Activated CD4-positive, alpha-beta T cell treated with anti-CD3 and anti-CD28 coated beads, Interleukin-2, amount 50 U/mL, for 48 hours (primary cell): ENCODE results near the gene PTPRT.

ENCODE experiments used
- DNase-seq, 2 experiments: peaks; one replicate each; pipeline ENCODE4 v3.0.0-alpha.2; 2020

Gene PTPRT

DNA sequence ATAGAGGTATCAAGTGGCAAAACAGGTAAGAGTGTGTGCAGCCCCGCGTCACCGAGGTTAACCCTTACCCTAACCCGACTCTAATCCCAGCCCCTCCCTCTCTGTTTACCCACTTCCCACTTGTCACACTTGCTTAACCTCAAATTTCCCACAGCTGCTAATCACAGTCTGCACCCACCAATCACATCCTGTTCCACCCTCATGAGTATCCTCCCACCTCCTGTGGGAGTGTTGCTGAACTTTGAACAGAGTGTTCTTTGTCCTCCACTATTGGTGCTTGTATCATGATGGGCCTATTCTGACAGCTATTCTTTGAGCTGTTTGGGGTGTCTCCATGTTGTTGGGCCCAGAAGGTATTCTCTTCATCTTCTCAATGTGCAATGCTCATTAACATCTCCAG is 487.8 kb downstream of the PTPRT start:
- DNase-seq: no peak

DNA sequence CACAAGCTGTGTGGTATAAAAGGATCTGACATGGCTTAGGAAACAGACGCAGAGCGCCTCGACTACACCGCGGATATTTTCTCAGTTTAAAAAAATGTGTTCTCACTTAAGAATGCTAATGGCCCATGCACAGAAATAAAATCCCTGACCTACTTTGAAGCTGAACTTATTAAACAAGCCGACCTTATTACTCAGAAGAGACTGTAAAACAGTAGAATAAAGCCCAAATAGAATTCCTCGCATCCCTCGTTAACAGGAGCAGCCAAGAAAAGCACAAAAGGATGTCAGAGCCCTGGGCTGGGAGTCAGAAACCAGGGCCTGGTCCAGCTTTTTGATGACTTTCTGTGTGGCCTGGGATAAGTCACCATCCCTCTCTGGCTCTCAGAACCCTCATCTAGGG is 489.3 kb downstream of the PTPRT start:
- no peak for DNase-seq

DNA sequence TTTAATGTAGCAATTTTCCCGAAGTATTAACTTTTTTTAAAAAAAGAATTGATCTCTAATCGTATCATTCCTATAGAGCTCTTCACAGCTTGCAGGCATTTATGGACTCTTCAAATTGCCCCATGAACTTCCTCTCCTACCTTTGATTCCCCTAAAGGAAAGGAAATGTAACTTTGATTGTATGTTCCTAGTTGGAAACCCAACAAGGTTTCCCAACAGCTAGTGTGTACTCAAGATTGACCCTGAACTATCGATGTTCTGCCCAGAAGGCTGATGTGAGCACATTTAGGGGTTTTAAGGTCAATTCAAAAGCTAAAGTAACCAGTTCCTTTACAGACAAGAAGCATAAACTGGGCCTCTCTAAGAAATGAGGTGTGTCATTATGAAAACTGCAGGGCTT is 491.7 kb downstream of the PTPRT start:
- DNase-seq: no peak

DNA sequence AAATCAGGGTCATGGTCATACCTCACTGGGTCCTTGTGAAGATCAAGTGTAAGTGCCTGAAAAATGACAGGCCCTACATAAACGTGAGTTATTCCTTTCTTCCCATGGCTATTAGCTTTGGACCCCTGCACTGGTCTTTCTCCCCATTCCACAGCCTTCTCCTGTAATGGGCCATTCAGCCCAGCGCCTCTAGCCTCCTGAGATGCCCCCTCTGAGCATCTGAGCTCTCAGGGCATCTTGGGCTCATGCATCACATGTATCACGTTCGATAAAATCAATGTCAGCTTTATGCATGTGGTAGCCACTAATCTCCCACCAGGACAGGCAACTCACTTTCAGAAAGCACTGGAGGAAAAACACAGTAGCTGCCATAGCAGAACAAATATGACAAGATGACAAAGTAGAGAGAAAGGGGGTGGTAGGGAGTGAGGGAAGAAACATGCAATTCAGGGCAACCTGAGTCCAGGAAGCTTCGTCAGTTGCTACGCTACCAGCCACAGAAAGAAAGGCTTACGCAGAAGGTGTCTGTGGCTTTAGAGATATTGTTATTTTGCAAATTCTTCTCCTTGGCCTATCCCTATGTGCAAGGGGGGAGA is 498.8 kb downstream of the PTPRT start:
- DNase-seq: no peak

DNA sequence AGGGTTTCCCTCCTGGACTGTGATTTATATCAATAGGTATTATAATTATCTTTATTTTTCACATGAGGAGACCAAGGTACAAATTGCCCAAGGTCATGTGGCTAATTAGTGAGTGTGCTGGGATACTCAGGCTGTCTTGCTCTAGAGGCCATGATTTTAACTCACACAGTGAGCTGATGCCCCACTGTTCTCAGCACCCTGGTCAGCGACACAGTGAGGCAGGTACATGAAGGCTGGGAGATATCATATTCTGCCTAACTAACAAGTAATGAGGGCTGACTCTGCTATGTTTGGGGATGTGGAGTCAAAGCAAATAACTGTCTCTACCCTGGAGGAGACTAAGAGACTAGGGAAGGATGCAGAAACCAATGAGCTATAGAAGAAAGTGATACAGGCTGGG is 501.1 kb downstream of the PTPRT start:
- no peak for DNase-seq

DNA sequence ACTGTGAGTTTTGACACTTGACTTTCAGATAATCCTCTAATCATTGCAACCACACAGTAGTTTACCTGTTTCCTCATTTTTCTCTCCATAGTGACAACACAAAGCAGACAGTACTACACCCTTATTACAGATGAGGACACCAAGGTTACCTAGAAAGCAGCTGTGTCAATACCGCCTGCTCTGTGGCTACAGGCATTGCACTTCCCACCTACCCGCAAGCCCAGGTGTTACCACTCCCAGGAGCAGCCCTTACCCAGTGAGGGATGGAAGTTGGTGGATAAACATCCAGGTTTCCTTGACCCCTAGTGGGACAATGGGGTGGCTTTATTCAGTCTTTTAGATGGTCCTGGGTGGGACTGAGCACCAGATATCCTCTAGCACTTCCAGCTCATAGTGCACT is 503.6 kb downstream of the PTPRT start:
- DNase-seq: no peak

DNA sequence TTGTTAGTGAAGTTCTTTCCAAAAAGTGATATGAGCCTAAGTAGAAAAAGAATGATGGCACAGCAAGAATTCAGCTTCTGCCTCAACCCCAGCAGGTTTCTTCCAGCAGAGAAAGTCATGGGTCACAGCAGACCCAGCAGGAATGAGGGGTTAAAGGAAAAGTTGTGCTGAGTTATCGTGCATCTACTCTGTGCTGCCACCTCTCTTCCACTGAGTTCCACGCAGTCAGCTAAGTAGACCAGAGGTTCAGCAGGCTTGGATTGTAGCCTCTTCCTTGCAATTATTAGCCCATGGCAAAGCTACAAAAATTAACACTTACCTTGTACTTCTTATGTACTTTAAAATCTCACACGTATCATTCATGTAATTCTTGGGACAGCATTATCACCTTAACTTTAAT is 510.8 kb downstream of the PTPRT start:
- no peak for DNase-seq

DNA sequence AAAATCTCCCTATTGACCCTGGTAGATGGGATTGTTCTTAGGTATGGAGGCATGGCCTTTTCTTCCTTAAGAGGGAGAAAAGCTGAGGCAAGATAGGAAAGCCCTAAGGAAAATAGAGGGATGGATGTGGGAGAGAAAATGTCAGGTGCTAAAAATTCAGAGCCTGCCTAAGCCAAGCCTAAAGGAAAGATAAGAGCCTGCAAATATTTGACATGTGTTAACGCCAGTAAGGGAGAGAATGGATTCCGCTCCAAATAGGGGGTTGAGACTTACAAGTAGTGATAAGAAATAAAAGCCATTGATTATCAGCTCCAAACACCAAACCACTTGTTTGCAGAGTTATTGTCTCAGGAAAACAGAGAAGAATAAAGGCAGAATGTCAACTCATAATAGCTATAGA is 533.6 kb downstream of the PTPRT start:
- DNase-seq: no peak

DNA sequence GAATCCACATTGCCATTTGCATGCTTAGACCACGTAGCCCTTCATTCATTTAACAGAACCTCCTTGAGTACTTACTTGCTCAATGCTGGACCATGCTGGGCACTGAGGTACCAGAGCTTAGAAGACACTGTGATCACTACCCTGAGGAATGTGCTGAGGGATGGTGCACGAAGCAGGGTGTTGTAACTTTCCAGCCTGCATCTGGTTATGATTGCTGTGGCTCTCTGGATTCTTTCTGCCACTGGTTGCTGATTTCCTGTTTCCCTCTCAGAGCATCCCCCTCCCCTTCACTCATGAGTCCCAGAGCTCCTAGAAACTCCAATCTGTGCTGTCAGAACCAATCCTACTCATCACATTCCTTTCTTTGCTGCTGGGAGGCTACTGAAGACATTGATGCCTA is 537.4 kb downstream of the PTPRT start:
- no peak for DNase-seq

DNA sequence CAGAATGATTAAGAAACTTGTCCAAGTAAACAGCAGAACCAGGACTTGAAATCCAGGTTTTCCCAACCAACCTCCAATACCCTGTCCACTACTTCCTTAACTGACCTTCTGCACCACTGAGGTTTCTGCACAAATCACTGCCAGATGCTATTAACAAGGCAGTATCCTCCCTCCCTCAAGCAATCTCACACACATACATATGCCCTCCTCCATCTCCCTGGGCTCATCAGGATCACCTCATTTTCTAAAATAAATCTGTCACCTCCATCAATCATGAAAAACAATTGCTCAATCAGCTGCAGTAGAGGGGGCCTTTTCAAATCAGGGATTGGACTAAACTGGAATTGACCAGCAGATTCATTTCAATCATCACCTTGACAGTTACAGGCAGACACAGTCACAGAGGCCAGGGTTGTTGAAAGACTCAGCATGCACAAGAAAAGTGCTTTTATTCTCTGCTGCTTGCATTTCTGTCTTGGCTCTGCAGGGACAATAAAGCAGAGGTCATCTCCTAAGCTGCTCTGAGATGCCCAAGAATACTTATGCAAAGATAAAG is 539.4 kb downstream of the PTPRT start:
- no peak for DNase-seq

DNA sequence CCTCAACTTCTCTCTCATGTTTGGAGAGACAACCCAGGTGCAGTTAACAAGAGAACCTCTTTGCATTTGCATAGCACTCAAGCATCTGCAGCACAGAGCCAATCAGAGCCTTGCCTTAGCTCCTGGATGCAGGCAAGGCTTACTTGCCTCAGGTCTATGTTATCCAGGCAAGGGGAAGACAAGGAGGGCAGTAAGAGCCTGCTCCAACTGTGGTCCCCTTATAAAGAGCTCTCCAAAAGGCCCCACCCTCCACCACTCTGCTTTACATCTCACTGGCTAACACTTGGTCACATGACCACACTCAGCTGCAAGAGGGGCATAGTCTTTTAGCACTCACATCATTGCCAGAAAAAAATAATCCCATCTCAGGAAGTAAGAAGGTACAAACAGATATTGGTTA is 540.0 kb downstream of the PTPRT start:
- no peak for DNase-seq

DNA sequence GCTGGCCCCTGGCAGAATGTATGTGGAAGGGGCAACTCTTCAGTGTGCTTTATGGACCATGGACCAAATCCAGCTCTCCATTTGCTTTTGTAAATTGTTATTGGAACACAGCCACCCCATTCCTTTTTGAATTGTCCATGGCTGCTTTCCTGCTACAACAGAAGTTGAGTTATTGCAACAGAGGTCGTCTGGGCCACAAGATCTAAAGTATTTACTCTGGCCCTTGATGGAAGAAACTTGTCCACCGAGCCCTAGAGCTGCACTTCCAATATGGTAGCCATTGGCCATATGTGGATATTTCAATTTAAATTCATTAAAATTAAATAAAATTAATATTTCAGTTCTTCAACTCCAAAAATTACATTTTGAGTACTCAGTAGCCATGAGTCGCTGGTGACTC is 543.5 kb downstream of the PTPRT start:
- DNase-seq: no peak

DNA sequence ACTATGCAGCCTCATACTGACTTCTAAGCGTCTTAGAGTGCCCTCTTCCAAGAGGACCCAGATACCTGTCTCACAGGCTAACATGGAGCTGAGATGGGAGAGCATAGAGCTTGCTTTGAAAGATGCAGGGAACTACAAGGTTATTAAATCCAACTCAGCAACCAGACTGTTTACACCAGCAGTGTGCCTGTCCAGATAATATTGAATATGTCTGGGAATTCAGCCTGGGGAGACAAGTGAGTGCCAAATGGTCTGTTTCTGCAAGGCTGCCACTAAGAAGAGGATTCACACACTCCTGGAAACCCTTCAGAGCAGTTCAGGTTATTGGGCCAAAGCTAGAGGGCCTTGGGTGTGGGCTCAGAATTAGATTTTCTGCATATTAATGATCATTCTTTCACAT is 547.8 kb downstream of the PTPRT start:
- DNase-seq: no peak

DNA sequence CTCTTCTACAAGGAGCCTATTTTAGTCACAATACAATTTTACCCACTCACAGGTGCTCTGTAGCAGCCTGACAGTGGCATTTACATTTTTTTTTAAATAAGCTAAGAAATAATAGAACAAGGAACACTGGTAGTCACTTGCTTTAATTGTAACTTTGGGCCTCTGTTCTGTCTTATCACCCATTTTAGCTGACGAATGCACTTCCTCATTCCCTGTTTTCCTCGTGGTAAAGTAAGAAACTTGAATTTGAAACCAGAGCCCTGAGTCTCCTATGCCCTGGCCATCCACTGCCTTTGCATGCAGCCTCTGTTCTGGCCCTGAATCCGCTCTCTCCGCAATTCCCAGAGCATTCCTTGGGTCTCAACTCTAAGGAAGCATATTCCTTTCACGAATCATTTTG is 550.6 kb downstream of the PTPRT start:
- no peak for DNase-seq

DNA sequence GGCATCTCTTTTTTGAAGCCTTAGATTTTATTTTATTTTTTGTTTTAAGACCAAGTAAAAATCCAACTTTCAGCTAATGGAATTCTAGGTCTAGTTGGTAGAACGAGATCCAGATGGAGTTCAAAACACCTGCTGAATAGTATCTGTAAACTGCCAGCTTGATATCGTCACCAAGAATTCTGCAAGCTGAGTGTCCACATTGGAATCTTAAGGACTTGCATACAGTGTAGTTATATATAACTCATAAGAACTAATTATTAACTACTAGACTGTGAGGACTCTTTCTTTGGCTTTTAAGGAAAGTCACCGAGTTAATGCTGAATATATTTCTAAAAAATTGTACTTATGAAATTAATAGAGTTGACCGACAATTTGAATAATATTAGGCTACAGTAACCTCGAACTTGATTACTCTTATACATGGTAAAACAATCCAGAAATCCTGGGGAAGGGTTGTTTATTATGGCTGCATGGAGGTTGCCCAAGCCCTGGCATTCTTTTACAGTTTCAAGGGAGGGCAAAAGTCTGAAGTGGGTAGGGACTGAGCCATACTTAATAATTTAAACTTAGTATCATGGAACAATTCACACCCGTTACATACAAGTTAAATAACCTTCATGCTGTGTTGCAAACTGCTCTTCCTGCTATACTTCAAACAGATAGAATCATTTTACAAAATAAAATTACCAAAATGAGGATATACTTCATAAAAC is 553.9 kb downstream of the PTPRT start:
- DNase-seq: no peak

DNA sequence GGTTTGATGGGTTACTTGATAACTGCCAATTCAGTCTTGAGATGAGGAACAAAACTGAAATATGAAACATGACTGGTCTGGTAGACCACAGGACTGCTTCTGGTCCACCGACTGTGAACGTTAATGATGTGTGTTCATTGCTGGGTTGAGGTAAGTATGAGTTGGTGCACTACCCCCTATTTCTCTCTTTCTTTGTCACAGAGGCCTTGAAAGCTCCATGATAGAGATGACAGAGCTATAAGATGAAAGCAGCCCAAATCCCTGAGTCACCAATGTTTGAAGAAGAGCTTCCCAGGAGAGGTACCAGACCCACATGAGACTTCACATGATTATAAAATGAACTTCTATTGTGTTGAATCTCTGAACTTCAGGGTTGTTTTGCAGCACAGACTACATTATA is 555.5 kb downstream of the PTPRT start:
- DNase-seq: no peak

DNA sequence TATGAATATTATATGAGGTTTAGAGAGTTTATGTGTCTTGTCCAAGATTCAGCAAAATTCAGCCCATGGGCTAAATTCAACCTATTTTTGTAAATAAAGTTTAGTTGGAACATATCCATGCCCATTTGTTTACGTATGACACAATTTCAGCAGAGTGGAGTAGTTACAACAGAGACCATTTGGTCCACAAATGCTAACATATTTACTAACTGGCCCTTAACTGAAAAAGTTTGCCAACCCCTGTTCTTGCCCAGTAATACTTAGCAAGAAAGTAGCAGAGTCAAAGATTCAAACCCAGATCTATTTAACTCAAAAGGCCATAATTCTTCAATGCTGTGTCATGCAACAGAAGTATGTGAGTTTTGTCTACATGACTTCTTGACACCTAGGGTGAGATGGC is 561.0 kb downstream of the PTPRT start:
- DNase-seq: no peak

DNA sequence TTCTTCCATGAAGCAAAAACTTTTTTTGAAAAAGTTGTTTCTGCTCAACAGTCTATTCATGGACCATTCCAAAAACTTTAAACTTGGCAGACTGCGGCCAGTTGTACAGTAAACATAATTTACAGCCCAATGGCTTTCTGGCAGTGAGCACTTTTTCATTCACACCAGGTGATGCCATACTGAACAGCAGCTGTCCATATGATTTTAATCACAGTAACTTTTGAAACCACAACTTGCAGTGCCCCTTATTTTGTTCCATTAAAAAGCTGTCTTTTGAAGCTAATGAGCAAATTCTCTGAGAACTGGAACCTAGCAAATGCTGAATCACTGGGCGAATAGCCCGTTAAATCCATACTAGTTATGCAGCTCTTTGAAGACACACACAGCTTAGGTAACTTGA is 576.6 kb downstream of the PTPRT start:
- no peak for DNase-seq

DNA sequence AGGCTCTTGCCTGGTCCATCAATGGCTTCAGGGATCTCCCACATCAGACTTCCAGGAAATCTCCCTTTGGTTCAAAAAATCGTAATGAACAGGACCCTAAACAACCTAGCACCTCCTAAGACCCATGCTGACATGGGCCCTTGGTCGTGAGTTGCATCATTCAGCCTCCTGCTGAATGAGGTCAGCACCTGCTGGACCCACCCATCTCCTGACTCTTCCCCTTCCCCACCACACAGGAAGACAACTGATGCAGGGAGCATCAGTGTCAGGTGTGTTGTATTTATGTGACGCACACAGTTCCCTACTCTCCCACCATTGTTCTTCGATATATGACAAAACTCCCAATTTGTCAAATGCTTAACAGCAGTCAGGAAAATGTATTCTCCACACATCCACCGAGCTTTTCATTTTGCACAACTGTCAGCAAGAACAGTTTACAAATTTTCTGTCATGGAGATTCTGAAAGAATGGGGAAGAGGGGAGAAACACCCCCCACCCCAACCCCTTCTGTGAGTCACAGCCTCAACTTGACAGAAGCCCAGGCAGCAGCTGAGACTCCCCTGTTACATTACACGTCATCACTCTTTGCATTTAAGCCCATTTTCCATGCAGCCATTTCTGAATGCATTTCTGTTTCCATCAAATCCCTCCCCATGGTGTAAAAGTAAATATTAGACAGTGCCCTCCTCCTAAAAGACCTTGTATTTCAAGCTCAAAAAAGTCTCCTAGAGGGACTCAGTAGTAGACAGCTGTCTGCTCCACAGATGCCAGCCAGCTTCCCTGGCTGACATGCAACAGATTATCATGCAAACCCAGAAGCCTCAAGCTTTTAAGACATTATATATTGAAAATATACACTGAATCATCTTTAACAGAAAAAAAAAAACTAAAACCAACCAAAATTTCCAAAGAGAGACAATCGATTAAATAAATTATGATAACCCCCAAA is 577.5 kb downstream of the PTPRT start:
- no peak for DNase-seq

DNA sequence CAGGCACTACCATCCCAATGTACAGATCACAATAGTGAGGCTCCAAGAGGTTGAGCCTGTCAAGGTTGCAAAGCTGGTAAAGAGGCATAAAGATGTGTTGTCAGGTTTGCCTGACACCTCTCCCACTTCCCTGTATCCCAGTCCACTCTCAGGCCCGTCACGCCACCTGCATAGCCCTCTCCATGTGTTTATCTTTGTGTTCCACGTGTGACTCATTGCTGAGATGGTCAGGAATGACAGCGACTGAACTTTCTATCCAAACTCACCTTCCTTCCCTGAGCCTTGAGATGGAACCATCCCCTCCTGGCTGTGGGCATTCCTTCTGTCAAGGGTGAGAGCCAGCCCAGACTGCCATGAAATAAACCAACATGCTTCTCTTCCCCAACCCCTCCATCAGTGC is 578.3 kb downstream of the PTPRT start:
- DNase-seq: no peak

DNA sequence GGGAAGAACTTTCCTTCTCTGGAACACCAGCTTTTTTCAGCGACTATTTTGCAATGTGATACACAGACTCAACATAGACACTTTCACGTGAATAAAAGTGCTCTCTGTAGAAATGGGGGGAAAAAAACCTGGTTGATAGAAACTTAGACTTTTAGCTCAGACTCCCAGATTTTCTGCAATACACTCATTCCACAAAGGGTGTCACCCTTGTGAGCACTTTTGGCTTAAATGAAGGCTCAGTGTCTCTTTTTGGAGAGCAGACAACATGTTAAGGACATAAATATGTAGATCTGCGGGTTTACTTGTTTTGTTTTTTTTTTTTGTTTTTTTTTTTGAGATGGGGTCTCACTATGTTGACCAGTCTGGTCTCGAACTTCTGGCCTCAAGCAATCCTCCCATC is 579.6 kb downstream of the PTPRT start:
- no peak for DNase-seq

DNA sequence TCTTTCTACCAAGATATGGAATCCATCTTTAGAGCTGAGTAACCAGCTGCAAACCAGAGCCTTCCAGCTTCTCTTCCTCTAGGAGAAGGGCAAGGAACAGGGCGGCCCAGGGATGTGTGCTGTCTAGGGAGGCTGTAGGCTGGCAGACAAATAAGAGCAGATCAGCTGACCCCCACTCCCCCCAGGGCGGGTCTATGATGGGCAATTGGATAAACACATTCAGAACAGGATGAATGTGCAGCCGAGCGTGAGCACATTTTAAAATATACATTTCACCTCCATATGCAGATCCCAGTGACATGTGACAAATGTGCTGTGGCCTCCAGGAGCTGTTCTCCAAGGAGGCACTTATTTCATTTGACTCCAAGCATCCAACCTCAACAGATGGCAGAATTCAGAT is 580.1 kb downstream of the PTPRT start:
- DNase-seq: no peak
